Duodenal mucosa (tissue), 2 donors: ENCODE measurements around the gene TEX264.

Experiments used
- H3K27ac ChIP-seq: one replicate; pipeline ENCODE4 v1.7.0; 2013; ENCODE audit warnings: low read depth, low read length
- H3K27me3 ChIP-seq, 2 donors: one replicate each; pipeline ENCODE4 v1.7.0; 2013; ENCODE audit warnings: low read length in 2 of 2, control low read depth in 1 of 2; ENCODE audit not compliant: insufficient read depth in 2 of 2, control insufficient read depth in 1 of 2
- H3K36me3 ChIP-seq, 2 donors: one replicate each; pipeline ENCODE4 v1.7.0; 2013; ENCODE audit warnings: low read length in 2 of 2, control low read depth in 1 of 2; ENCODE audit not compliant: insufficient read depth in 2 of 2, control insufficient read depth in 1 of 2
- H3K4me1 ChIP-seq, 2 donors: one replicate each; pipeline ENCODE4 v1.7.0; 2013; ENCODE audit warnings: low read length in 2 of 2, control low read depth in 1 of 2; ENCODE audit not compliant: insufficient read depth in 2 of 2, control insufficient read depth in 1 of 2
- H3K4me3 ChIP-seq, 2 donors: one replicate each; pipeline ENCODE4 v1.7.0; 2013; ENCODE audit warnings: low read length in 2 of 2, low read depth in 1 of 2
- H3K9ac ChIP-seq, 2 donors: one replicate each; pipeline ENCODE4 v1.7.0; 2013; ENCODE audit warnings: low read length in 2 of 2, low read depth in 1 of 2
- H3K9me3 ChIP-seq, 2 donors: one replicate each; pipeline ENCODE4 v1.7.0; 2013; ENCODE audit warnings: low read length in 2 of 2, control low read depth in 1 of 2; ENCODE audit not compliant: control insufficient read depth in 1 of 2

Gene TEX264

DNA sequence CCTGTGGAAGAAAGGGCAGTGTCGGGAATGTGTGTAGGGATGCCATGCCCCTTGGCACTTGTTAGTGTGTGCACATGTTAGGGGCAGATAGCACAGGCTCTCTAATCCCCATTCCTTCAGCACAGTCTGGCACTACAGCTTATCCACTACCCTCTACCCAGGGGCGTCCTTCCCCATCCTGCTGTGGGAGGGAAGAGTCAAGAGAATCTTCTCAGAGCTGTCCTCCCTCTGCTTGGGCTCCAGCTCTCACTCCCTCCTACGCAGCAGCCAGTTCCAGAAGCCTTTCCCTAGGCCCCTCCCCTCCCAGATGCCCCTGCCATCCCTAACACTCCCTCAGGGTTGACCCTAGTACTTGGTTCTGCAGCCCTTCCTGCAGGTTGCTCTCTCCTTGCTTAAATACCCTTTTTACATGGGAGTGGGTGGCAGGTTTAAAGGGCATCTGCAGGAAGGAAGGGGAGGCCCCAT is 35.0 kb downstream of the TEX264 start:
- Histone ChIP-seq H3K4me3 (no peak overlapping the region), H3K36me3 (peaks cover 5 to 42% of the 10 kb centered on the region in 2 donors), H3K9ac (no peak overlapping the region), H3K9me3 (no peaks in the 10 kb centered on the region), H3K27ac (no peak overlapping the region), H3K27me3 (peaks cover 0 to 4% of the 10 kb centered on the region in 2 donors), H3K4me1 (no peaks in the 10 kb centered on the region)

DNA sequence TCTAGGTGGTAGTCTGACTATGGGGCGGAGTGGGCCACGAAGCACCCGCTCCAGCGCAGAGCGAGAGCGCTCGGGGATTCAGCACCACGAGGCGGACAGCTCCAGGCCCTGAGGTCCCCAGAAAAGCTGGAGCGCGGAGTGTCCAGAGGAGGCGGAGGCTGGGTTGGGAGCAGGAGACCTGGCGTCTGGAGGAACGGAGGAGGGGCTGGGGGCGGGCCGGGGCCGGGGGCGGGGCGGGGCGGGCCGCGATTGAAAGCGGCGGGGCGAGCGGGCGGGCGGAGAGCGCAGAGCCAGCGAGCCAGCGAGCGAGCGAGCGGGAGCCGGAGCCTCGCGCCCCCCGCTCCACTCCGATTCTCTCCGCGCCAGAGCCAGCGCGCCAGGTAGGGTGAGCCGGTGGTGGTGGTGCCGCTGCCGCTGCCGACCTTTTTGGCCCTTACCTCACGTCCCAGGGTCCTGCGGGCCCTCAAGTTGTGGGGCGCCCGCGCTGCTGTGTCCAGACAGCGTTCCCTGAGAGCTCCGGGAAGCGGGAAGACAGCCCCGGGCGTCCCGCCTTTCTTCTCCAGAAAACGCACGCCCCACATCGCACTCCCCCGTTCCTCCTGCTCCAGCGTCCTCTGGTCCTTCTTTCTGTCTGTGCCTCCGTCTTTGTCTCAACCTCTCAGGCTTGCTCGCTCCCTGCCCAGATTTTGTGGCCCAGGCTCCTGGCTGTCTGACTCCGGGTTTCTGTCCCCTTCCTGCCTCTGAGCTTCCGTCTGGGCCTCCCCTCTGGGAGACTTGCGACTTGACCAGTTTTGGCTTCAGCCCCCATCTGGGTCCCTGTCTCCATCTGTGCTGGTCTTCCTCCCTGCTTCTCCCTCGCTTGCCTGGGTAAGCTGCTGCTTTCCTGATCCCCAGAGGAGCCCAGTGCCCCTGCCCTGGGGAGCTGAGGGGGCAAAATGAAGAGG is 36.0 kb downstream of the TEX264 start, which contains the start of gene GRM2:
GRM2 (plus strand) TSS at position 281 of the 944 bp plus-strand sequence. CDS start 1,916 bp downstream, outside the sequence.
- no peak within 1 kb of the TSS for H3K9ac ChIP-seq
- H3K9me3 ChIP-seq = no peaks in the 10 kb centered on the region
- H3K27me3 ChIP-seq = peaks cover 0 to 4% of the 10 kb centered on the region in 2 donors
- peak within 1 kb of the TSS; percentile 28 to 29 for H3K4me3 ChIP-seq
- H3K4me1 ChIP-seq = no peaks in the 10 kb centered on the region
- peaks cover 5 to 34% of the 10 kb centered on the region in 2 donors for H3K36me3 ChIP-seq
- no peak within 1 kb of the TSS for H3K27ac ChIP-seq

DNA sequence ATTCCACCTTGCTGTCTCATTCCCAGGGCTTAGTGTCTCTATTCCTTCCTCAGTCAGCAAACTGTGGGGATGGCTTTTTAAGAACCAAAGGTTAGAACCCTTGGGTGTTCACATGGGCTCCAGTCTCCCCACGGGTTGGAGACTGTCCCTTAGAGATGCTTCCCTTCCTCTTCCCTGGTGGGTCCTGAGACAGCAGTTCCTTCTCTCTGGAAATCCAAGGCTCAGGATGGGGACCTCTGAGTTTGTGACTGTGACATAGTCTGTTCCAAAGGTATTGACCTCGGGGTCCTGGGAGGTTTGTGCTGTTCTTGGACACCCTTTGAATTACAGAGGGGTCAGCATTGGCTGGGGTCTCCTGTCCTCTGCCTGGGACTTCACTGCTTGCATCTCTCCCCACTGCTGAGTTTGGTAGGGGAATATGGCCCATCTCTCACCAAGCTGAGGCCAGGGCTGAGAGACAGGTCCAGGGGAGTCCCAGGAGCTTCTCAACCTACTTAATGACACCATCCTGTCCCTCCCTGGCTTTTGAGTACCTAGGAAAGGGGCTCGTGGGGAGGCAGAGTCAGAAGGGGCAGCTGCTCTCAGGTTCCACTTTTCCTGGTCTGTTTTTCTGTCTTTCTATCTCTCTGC is 37.3 kb downstream of the TEX264 start:
- no peak overlapping the region for H3K9ac ChIP-seq
- no peaks in the 10 kb centered on the region for H3K9me3 ChIP-seq
- no peaks in the 10 kb centered on the region for H3K4me1 ChIP-seq
- no peak overlapping the region for H3K27ac ChIP-seq
- H3K36me3 ChIP-seq = peaks cover 2 to 24% of the 10 kb centered on the region in 2 donors
- no peak overlapping the region for H3K4me3 ChIP-seq
- H3K27me3 ChIP-seq = peaks cover 0 to 4% of the 10 kb centered on the region in 2 donors

DNA sequence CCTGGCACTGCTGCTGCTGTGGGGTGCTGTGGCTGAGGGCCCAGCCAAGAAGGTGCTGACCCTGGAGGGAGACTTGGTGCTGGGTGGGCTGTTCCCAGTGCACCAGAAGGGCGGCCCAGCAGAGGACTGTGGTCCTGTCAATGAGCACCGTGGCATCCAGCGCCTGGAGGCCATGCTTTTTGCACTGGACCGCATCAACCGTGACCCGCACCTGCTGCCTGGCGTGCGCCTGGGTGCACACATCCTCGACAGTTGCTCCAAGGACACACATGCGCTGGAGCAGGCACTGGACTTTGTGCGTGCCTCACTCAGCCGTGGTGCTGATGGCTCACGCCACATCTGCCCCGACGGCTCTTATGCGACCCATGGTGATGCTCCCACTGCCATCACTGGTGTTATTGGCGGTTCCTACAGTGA is 38.0 kb downstream of the TEX264 start:
- Histone ChIP-seq H3K36me3 (peaks cover 0 to 17% of the 10 kb centered on the region in 2 donors), H3K9ac (no peak overlapping the region), H3K27ac (no peak overlapping the region), H3K4me1 (no peaks in the 10 kb centered on the region), H3K27me3 (peaks cover 0 to 4% of the 10 kb centered on the region in 2 donors), H3K4me3 (no peak overlapping the region), H3K9me3 (no peaks in the 10 kb centered on the region)

DNA sequence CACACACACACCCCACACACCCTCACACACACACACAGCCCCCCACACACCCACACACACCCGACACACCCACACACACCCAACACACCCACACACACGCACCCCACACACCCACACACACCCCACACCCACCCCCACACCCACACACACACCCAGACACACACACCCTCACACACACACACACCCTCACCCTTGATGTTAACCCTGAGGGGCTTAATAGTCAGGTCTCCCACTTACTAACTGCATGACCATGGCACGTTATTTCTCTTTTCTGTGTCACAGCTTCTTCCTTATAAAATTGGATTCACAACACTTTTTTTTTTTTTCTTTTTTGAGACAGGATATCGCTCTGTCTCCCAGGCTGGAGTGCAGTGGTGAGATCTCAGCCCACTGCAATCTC is 38.6 kb downstream of the TEX264 start:
- Histone ChIP-seq H3K36me3 (peaks cover 0 to 11% of the 10 kb centered on the region in 2 donors), H3K4me3 (no peak overlapping the region), H3K9ac (no peak overlapping the region), H3K27ac (no peak overlapping the region), H3K9me3 (no peaks in the 10 kb centered on the region), H3K4me1 (no peaks in the 10 kb centered on the region), H3K27me3 (peaks cover 0 to 4% of the 10 kb centered on the region in 2 donors)

DNA sequence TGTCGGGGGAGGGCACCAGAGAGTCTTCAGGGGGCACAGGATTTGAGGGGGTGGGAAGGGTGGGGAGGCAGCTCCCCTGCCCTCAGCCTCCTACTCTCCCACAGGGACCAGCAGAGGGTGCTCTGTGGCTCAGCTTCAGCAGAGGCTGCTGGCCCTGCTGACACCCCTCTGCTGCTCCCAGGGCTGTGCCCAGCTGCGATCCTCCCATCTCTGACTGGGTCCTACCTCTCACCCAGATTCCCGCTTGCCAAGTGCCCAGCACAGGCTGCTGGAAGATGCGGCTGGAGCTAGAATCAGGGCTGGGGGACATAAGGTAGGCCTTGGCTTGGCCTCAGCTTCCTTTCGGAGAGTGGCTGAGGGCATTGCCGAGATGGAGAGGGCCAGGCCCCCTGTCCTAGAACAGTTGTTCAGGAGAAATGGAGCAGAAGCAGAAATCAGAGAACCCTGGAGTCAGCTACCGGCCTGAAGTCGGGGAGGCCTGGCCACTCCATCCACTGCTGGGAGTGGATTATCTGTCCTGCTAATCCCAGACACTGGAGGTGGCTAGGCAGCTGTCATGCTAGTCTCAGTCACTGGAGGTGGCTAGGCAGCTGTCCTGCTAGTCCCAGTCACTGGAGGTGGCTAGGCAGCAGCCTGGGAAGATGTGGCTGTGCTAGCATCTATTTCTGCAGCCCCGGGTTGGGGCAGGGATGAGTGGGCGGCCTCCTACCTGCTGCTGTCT is 39.7 kb downstream of the TEX264 start:
- H3K27ac ChIP-seq = no peak overlapping the region
- H3K9me3 ChIP-seq = no peaks in the 10 kb centered on the region
- no peak overlapping the region for H3K9ac ChIP-seq

DNA sequence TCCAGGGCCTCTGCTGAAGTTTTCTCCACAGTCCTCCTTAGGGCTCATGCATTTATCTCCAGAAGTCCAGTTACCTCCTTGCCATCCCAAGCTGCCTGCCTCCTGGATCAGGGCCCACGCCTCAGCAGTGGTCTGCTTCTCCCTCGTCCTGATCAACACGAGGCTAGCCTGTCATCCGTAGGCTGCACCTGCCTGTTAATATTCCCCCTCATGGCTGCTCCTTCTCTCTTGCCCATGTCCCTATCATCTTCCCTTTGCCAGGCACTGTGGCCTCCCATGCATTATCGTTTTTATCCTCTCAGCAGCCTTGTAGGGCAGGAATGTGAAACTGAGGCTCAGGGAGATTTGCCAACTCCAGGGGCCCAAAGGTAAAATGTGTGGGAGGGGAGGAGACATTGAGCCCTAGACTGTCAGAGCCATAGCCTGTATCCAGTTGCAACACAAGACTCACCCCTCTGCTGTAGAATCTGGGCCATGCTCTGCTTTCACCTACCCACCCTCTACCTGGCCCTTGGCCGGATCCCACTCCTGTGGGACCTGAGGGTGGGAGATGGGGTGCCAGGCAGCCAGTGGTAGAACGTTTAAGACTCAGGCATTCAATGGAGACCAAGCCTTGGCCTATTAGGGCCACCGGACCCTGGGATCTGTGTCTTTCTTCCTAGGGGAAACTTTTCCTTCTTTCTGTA is 40.4 kb downstream of the TEX264 start:
- Histone ChIP-seq H3K36me3 (no peaks in the 10 kb centered on the region), H3K4me1 (no peaks in the 10 kb centered on the region), H3K4me3 (no peak overlapping the region), H3K27me3 (peaks cover 0 to 4% of the 10 kb centered on the region in 2 donors), H3K27ac (no peak overlapping the region), H3K9ac (no peak overlapping the region), H3K9me3 (no peaks in the 10 kb centered on the region)

More for the DNA sequence above, 39.7 kb downstream of the TEX264 start:
- Histone ChIP-seq H3K27me3 (peaks cover 0 to 4% of the 10 kb centered on the region in 2 donors), H3K36me3 (peaks cover 0 to under 1% of the 10 kb centered on the region in 2 donors), H3K4me3 (no peak overlapping the region), H3K4me1 (no peaks in the 10 kb centered on the region)

DNA sequence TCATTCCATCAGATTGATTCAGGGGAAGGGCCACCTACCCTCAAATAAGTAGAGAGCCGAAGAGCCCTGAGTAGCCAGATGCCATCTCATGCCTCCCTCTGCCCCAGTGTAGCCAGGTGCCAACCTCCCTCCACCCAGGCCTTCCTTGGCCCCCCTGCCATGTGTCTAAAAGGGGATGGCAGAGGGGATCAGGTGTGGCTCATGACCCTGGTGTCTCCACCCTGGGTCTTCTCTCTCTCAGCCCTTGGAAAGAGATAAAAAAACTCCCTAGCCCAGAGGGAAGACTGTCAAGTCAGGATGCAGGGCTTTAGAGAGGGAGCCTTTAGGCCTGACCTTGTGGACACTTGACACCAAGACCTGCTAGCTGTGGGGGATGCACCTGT is 41.0 kb downstream of the TEX264 start:
- Histone ChIP-seq H3K27ac (no peak overlapping the region), H3K4me3 (no peak overlapping the region), H3K36me3 (no peaks in the 10 kb centered on the region), H3K9me3 (no peaks in the 10 kb centered on the region), H3K9ac (no peak overlapping the region), H3K4me1 (no peaks in the 10 kb centered on the region), H3K27me3 (peaks cover 0 to 4% of the 10 kb centered on the region in 2 donors)

DNA sequence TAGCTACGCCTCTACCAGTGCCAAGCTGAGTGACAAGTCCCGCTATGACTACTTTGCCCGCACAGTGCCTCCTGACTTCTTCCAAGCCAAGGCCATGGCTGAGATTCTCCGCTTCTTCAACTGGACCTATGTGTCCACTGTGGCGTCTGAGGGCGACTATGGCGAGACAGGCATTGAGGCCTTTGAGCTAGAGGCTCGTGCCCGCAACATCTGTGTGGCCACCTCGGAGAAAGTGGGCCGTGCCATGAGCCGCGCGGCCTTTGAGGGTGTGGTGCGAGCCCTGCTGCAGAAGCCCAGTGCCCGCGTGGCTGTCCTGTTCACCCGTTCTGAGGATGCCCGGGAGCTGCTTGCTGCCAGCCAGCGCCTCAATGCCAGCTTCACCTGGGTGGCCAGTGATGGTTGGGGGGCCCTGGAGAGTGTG is 41.5 kb downstream of the TEX264 start:
- Histone ChIP-seq H3K36me3 (no peaks in the 10 kb centered on the region), H3K27ac (no peak overlapping the region), H3K27me3 (peaks cover 0 to 3% of the 10 kb centered on the region in 2 donors), H3K9me3 (no peaks in the 10 kb centered on the region), H3K4me3 (no peak overlapping the region), H3K4me1 (no peaks in the 10 kb centered on the region), H3K9ac (no peak overlapping the region)
